GM12878 (cell line): Measurements from ENCODE around the gene RBSN. TPM values are rescaled to one million over a fixed set of nuclear protein-coding genes. Genes with fewer than 3 reads are reported as not detected.

Experiments
- ATF2 ChIP-seq: IDR thresholded peaks from 2 replicates; pipeline ENCODE4 v1.6.1; 2012; ENCODE audit warnings: low read length, inconsistent platforms
- ATF3 ChIP-seq: IDR thresholded peaks from 2 replicates; pipeline ENCODE4 v1.6.1; 2011; ENCODE audit warnings: low read depth, mild to moderate bottlenecking, low read length, moderate library complexity, borderline replicate concordance; ENCODE audit errors: extremely low read depth
- GATAD2B ChIP-seq: fragments of 450-650 bp; conservative IDR thresholded peaks from 2 replicates; pipeline ENCODE4 v1.6.1; 2017; ENCODE audit warnings: low read depth, mild to moderate bottlenecking, moderate library complexity
- ZNF592 ChIP-seq: fragments of 450-650 bp; IDR thresholded peaks from 2 replicates; pipeline ENCODE4 v1.6.1; 2017; ENCODE audit warnings: mild to moderate bottlenecking, moderate library complexity
- polyA plus RNA-seq, 11 experiments: library from polyadenylated mRNA; depleted of rRNA in 4 of 11; unstranded in 6 of 11; stranded (reverse) in 5 of 11; fragments of >200 nt; fragmentation: Nextera tagmentation in 4 of 11; fragmentation: Illumina TruSeq in 1 of 11; extraction: Ambion mirVana in 4 of 11; extraction: Trizol in 1 of 11; gene quantifications; 1 replicate in 1 of 11; 2 replicates in 10 of 11; pipeline versions ENCODE4 v1.2.1 to v1.2.3, GENCODE V29; 2011 to 2016; ENCODE audit warnings: inconsistent platforms in 2 of 11, missing spikeins in 2 of 11, low read depth in 1 of 11
- total RNA-seq, 4 experiments: library from RNA; depleted of rRNA in 3 of 4; stranded (reverse); fragments of >200 nt in 3 of 4; fragmentation: Illumina TruSeq in 1 of 4; extraction: Trizol in 1 of 4; gene quantifications; 2 replicates each; pipeline versions ENCODE4 v1.2.1 to v1.2.3, GENCODE V29; 2013 to 2021
- TF ChIP-seq, protein P1 (sequence below): fragments of 450-650 bp; IDR thresholded peaks from 2 replicates; pipeline ENCODE4 v1.6.1; 2018; ENCODE audit warnings: mild to moderate bottlenecking, low read depth, moderate library complexity; ENCODE audit not compliant: partially characterized antibody

Gene RBSN
- total and polyA plus RNA-seq, 10 of the 15 experiments (the other 5 are each of a cell fraction or from before 2014, with no cell fraction given): 2.0 to 17.5 (median 10.5) TPM

DNA sequence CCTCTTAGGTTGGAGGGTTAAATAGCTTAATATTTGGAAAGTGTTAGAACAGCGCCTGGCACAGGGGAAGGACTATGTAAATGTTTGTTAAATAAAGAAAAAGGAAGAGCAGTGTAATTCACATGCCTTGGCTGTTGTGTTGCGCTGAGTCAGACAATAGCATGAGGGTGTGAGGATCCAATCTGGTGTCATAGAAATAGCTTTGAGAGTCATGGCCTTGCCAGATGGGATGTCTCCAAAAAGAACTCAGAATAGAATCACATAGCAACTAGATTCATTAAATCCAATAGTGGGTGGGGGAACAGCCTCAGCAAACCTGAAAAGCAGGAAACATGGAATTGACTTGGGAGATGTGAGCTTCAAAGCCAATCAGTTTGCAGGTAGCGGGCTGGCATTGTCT is 3.9 kb upstream of the RBSN start (continued):
- no peak for TF ChIP-seq ATF2
- no peak for TF ChIP-seq ATF3
- no peak for TF ChIP-seq GATAD2B
- no peak for TF ChIP-seq ZNF592
- TF ChIP-seq, protein P1, sequence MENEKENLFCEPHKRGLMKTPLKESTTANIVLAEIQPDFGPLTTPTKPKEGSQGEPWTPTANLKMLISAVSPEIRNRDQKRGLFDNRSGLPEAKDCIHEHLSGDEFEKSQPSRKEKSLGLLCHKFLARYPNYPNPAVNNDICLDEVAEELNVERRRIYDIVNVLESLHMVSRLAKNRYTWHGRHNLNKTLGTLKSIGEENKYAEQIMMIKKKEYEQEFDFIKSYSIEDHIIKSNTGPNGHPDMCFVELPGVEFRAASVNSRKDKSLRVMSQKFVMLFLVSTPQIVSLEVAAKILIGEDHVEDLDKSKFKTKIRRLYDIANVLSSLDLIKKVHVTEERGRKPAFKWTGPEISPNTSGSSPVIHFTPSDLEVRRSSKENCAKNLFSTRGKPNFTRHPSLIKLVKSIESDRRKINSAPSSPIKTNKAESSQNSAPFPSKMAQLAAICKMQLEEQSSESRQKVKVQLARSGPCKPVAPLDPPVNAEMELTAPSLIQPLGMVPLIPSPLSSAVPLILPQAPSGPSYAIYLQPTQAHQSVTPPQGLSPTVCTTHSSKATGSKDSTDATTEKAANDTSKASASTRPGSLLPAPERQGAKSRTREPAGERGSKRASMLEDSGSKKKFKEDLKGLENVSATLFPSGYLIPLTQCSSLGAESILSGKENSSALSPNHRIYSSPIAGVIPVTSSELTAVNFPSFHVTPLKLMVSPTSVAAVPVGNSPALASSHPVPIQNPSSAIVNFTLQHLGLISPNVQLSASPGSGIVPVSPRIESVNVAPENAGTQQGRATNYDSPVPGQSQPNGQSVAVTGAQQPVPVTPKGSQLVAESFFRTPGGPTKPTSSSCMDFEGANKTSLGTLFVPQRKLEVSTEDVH: no peak
- TF ChIP-seq, all 136 proteins: peak for 0
